ENCODE data around the gene TTC23L. TPM values are rescaled to one million over a fixed set of nuclear protein-coding genes. Genes with fewer than 3 reads are reported as not detected.

The TTC23L gene
- polyA plus RNA-seq, 2 of the 4 experiments (the other 2 are of a cell fraction), result 0.17 to 0.59 TPM

GRCh38 chr5:34892414-34892813, 53.5 kb downstream of the TTC23L start (continued):
- TF ChIP-seq HEYL (CRISPR knock-in tag; IDR thresholded peaks at IDR 0.05) (no peak), MYC (IDR thresholded peaks at IDR 0.05; ENCODE audit: borderline replicate concordance, low read length) (no peak)

DNA sequence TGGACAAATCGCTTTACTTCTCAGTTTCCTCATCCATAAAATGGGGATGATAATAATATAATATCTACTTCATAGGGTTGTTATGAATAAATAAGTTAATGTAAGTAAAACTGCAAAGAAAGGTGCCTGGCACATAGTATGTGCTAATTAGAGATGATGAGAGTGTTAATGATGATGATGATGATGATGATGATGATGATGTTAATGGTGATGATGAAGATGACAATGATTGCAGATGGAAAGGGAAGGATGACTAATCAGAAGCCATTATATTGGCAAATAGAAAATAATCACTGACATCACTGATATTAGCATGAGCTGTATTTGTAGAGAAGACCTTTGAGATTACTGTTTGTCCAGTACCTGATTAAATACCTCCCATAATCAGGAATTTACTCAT, 55.8 kb downstream of the TTC23L start:
- TF ChIP-seq FOSL2 (IDR thresholded peaks at IDR 0.05) (no peak), FOSL2 (CRISPR knock-in tag; IDR thresholded peaks at IDR 0.05) (peak; percentile 15; the same call in 1 of the 2 replicates), ELK1 (IDR thresholded peaks at IDR 0.05; ENCODE audit: low read depth, low read length) (no peak)
- DNase-seq (ENCODE audit: low read depth in 1 of 2, low spot score in 1 of 2), result no peak
- H3K4me3 ChIP-seq, result no peak overlapping the region
- ChIA-PET POLR2A (no interaction called here), CTCF (interaction anchor here (2.2 to 16.6 kb wide), 3 partner anchors 11 to 411 kb away, joined by 5 to 621 read pairs (median 13); no protein-coding TSS in a partner anchor)
- no peak overlapping the region for H3K27ac ChIP-seq
- no peak overlapping the region for H3K4me2 ChIP-seq
- no peak for ATAC-seq
- H3K9me3 ChIP-seq, result no peaks in the 10 kb centered on the region
- no peaks in the 10 kb centered on the region for H3K4me1 ChIP-seq
- WGBS (ENCODE audit: missing lambda C conversion rate), result 87% methylated on average over 1 of the region's 1 CpG
- FAIRE-seq, result no peak

- POLR2A ChIA-PET, result no interaction called here
- WGBS (ENCODE audit: missing lambda C conversion rate), result 85% methylated on average over 2 of the region's 2 CpGs
- H3K4me2 ChIP-seq, result no peak overlapping the region
- no peak overlapping the region for H3K4me3 ChIP-seq
- DNase-seq (ENCODE audit: low read depth in 1 of 2, low spot score in 1 of 2) (no peak), FAIRE-seq (no peak), ATAC-seq (no peak)
- CTCF ChIA-PET, result interaction anchor here (0.5 to 16.6 kb wide), 8 partner anchors 9 to 412 kb away, joined by 3 to 621 read pairs (median 4); no protein-coding TSS in a partner anchor
- no peaks in the 10 kb centered on the region for H3K4me1 ChIP-seq
- H3K9me3 ChIP-seq, result no peaks in the 10 kb centered on the region
- H3K27ac ChIP-seq, result no peak overlapping the region; a peak in 1 of 6 replicates
- TF ChIP-seq PHF8 (IDR thresholded peaks at IDR 0.05; ENCODE audit: borderline replicate concordance, low read depth), result no peak
- TF ChIP-seq CBX2 (IDR thresholded peaks at IDR 0.05; ENCODE audit: borderline replicate concordance, low read depth), result no peak
- TF ChIP-seq BHLHE40 (IDR thresholded peaks at IDR 0.05; ENCODE audit: low read depth, low read length), result no peak
- TF ChIP-seq CHD4 (IDR thresholded peaks at IDR 0.05; ENCODE audit: borderline replicate concordance), result no peak
- TF ChIP-seq ZSCAN20 (CRISPR knock-in tag; IDR thresholded peaks at IDR 0.05), result no peak
- TF ChIP-seq ZNF302 (CRISPR knock-in tag; IDR thresholded peaks at IDR 0.05), result no peak
- TF ChIP-seq HOXB5 (CRISPR knock-in tag; IDR thresholded peaks at IDR 0.05), result no peak
- TF ChIP-seq ELK1 (IDR thresholded peaks at IDR 0.05; ENCODE audit: low read depth, low read length), result no peak
- no peak for TF ChIP-seq FOSL2 (IDR thresholded peaks at IDR 0.05)
- no peak for TF ChIP-seq FOSL2 (CRISPR knock-in tag; IDR thresholded peaks at IDR 0.05)
- TF ChIP-seq, protein P1, sequence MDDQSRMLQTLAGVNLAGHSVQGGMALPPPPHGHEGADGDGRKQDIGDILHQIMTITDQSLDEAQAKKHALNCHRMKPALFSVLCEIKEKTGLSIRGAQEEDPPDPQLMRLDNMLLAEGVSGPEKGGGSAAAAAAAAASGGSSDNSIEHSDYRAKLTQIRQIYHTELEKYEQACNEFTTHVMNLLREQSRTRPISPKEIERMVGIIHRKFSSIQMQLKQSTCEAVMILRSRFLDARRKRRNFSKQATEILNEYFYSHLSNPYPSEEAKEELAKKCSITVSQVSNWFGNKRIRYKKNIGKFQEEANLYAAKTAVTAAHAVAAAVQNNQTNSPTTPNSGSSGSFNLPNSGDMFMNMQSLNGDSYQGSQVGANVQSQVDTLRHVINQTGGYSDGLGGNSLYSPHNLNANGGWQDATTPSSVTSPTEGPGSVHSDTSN (IDR thresholded peaks at IDR 0.05), result no peak
- no peak for TF ChIP-seq KDM5A (IDR thresholded peaks at IDR 0.05)
- TF ChIP-seq CEBPB (IDR thresholded peaks at IDR 0.05), result no peak
- TF ChIP-seq HOXA7 (CRISPR knock-in tag; IDR thresholded peaks at IDR 0.05), result no peak
These were observed 56.9 kb downstream of the TTC23L start for GRCh38 chr5:34895641-34896419.

- ChIA-PET POLR2A (no interaction called here), CTCF (interaction anchor here (0.7 to 16.6 kb wide), 50 partner anchors 8 to 414 kb away, joined by 3 to 621 read pairs (median 6); partner anchors contain the start of genes BRIX1, RAD1 and TTC23L)
- peak in 1 of 2 experiments; percentile 27; a peak in 1 of 6 replicates for ATAC-seq
- no peak overlapping the region for H3K4me2 ChIP-seq
- no peak overlapping the region for H3K4me3 ChIP-seq
- no peak for FAIRE-seq
- no peaks in the 10 kb centered on the region for H3K9me3 ChIP-seq
- no peaks in the 10 kb centered on the region for H3K4me1 ChIP-seq
- no peak for TF ChIP-seq BCL3 (IDR thresholded peaks at IDR 0.05)
- TF ChIP-seq TFCP2L1 (CRISPR knock-in tag; IDR thresholded peaks at IDR 0.05), result no peak
- DNase-seq (ENCODE audit: low read depth in 1 of 2, low spot score in 1 of 2), result no peak
- no peak overlapping the region for H3K27ac ChIP-seq
These were observed 58.7 kb downstream of the TTC23L start for GRCh38 chr5:34897646-34898045.
